Left kidney (tissue), 8 donors: Measurements from ENCODE around the gene DDX24. TPM values are rescaled to one million over a fixed set of nuclear protein-coding genes. Genes with fewer than 3 reads are reported as not detected.

ENCODE experiments used
- DNase-seq: peaks from one replicate; pipeline ENCODE4 v3.0.0-alpha.2; 2013
- long read RNA-seq, 8 donors: transcript quantifications; one replicate each; lab custom pipeline, GENCODE V29; 2026
- polyA plus RNA-seq: library from polyadenylated mRNA; unstranded; fragments of 120-200 nt; gene quantifications from one replicate; pipeline ENCODE4 v1.2.1, GENCODE V29; 2013; ENCODE audit not compliant: insufficient read length

Gene DDX24
- 169 TPM for polyA plus RNA-seq
- long read RNA-seq, donor 1, full-length matches to known transcripts: 61 of 85 reads
- long read RNA-seq, donor 1, partial matches to known transcripts: 24 of 85 reads
- long read RNA-seq, donor 1, other reads (novel, unspliced or antisense): 0 of 85 reads
- long read RNA-seq, donor 2, full-length matches to known transcripts: 93 of 125 reads
- long read RNA-seq, donor 2, partial matches to known transcripts: 32 of 125 reads
- long read RNA-seq, donor 2, other reads (novel, unspliced or antisense): 0 of 125 reads
- long read RNA-seq, donor 3, full-length matches to known transcripts: 60 of 70 reads
- long read RNA-seq, donor 3, partial matches to known transcripts: 10 of 70 reads
- long read RNA-seq, donor 3, other reads (novel, unspliced or antisense): 0 of 70 reads
- long read RNA-seq, donor 4, transcript DDX24-206 (2 exons, 810 nt): major isoform, 6 of 8 reads
- long read RNA-seq, donor 4, partial matches to known transcripts: 0 of 8 reads
- long read RNA-seq, donor 4, other reads (novel, unspliced or antisense): 0 of 8 reads
- long read RNA-seq, donor 5, full-length matches to known transcripts: 96 of 120 reads
- long read RNA-seq, donor 5, partial matches to known transcripts: 24 of 120 reads
- long read RNA-seq, donor 5, other reads (novel, unspliced or antisense): 0 of 120 reads
- long read RNA-seq, donor 6, full-length matches to known transcripts: 54 of 87 reads
- long read RNA-seq, donor 6, partial matches to known transcripts: 33 of 87 reads
- long read RNA-seq, donor 6, other reads (novel, unspliced or antisense): 0 of 87 reads
- long read RNA-seq, donor 7, full-length matches to known transcripts: 118 of 155 reads
- long read RNA-seq, donor 7, partial matches to known transcripts: 37 of 155 reads
- long read RNA-seq, donor 7, other reads (novel, unspliced or antisense): 0 of 155 reads
- long read RNA-seq, donor 8, full-length matches to known transcripts: 30 of 35 reads
- long read RNA-seq, donor 8, partial matches to known transcripts: 5 of 35 reads
- long read RNA-seq, donor 8, other reads (novel, unspliced or antisense): 0 of 35 reads

DNA sequence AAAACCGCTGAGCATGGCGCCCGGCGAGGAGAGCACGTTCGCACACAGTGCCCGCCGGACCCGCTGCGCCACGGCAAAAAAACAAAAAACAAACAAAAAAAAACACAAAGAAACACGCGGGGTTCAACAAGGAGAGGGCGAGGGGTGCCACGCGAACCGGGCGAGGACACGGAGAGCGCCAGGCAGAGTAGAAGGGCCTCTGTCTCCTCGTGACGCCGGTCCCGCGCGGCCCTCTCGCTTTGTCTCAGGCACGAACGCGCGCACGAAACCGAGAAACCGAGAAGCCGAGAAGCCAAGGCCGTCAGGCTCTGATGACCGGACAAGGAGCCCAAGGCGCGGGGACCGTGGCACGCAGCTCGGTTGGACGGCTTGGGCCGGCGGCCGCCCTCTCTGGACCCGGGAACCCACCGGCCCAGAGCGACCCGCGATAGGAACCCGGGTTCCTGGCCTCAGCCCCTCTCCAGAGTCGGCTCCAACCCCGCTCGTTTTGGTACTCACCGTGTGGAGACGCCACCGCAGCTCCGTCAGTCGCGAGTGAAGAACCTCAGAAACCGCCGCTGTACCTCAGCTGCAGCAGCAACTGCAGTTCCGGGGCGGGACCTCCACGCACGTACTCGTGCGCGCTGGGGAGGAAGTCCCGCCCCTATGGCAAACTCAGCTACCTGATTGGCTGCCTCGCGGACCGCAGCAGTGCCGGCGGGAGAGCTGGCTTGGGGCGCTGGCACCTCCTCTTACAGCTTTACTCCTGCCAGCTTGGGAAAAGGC lies at the start of gene DDX24, which contains the start of gene IFI27L1:
TSS of gene DDX24 (minus strand) at position 582 of the 765 bp plus-strand sequence. CDS start 1,460 bp downstream, outside the sequence.
TSS of gene IFI27L1 (plus strand) at position 690 of the 765 bp plus-strand sequence. CDS start 15,628 bp downstream, outside the sequence.
- peak; percentile 89 for DNase-seq

GRCh38 chr14:94129758-94130414 lies 48.9 kb upstream of the DDX24 start:
- DNase-seq: peak; percentile 42

DNA sequence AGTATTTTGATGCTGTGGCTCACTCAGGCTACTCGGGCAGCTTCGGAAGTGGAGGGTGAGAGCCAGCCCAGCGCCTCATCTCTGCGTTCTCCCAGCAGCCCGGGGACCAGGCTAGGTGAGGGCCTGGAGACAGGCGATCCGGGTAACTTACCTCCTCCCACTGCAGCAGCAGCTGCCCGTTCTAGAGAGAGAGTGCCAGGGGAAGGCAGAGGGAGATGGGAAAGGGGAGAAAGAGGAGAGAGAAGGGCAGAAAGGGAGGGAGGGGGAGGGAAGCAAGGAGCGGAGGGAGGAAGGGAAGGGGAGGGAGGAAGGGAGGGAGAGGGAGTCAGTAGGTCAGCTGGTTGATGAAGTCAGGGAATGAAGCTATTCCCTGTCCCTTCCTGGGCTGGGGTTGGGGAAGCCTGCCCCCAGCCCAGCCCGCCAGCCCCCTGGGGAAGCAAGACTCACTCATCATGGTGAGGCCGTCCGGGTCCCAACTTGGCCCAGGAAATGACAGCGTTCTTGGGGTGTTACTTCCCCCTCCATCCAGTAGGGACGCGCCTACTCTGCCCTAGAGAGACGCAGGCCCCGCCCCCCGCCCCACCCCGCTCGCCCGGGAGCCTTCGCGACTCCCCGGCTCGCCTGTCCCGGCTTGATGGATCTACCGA lies 48.2 kb upstream of the DDX24 start, which contains the start of gene IFI27L2:
TSS of gene IFI27L2 (minus strand) at position 494 of the 647 bp plus-strand sequence. CDS start at position 454, 40 bp downstream.
- peak; percentile 81 for DNase-seq

GRCh38 chr14:94128216-94128839 lies 47.3 kb upstream of the DDX24 start:
- no peak for DNase-seq

DNA sequence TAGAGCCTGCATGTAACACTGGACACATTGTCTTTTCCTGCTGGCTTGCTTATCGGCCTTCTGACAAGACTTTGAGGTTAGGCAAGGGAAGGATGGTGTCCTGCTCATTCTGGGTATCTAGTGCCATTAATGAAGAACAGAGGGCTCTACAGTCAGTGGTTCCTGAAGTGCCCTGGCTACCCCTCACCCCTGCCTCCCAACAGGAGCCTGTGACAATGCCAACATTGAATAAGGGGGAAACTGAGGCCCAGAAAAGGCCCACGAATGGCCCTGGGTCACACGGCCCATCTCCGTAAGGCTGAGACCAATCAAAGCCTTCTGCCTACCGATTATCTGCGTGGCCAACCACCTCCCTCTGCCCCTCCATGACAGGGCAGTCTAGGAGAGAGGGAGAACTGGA lies 46.3 kb upstream of the DDX24 start:
- no peak for DNase-seq

- DNase-seq: no peak
Measured at GRCh38 chr14:94126800-94127199, 45.8 kb upstream of the DDX24 start.

DNA sequence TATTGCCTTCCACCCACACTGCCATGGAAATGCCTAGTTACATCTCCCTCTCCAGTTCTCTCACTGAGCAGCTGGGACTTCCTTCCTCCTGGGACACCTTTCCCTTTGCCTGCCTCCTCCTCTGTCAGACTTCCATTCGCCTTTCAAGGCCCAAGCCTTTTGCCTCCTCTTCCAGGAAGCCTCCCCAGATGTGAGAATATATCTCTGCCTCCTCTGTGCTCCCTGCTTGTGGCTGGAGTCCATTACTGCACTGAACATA lies 45.3 kb upstream of the DDX24 start:
- no peak for DNase-seq

DNA sequence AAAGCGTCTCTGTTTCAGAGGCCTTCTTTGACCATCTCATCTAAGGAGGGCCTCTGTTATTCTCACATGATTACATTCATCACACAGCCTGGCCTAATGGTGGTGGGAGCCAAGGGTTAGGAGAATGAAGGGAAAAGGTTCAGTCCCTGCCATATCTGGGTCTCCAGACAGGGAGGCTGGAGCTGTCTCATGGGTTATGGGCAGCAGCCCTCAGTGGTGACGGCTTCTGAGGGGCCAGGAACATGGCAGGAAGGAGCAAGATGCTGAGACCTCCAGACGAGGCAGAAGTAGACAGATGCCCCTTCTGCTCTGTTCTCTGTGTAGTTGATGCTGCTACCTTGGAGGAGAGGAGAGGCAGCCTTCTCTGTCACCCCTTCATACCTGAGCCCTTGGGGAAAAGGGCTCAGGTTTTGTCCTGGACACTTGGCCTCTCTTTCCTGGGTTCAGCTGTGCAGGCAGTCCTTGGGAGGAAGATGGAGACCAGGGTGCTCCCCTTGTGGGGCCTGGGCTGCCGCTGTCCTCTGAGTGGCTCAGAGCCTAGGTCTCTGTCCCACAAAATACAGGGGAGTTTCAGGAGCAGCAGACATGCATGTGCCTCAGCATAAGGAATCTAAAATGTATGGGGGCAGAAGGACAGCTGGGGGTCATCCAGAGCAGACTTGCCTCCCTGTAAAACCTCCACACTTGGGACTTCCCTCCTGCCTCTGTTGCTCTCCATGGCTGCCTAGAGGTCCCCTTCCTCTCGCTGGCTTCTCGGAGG lies 44.8 kb upstream of the DDX24 start:
- no peak for DNase-seq

DNA sequence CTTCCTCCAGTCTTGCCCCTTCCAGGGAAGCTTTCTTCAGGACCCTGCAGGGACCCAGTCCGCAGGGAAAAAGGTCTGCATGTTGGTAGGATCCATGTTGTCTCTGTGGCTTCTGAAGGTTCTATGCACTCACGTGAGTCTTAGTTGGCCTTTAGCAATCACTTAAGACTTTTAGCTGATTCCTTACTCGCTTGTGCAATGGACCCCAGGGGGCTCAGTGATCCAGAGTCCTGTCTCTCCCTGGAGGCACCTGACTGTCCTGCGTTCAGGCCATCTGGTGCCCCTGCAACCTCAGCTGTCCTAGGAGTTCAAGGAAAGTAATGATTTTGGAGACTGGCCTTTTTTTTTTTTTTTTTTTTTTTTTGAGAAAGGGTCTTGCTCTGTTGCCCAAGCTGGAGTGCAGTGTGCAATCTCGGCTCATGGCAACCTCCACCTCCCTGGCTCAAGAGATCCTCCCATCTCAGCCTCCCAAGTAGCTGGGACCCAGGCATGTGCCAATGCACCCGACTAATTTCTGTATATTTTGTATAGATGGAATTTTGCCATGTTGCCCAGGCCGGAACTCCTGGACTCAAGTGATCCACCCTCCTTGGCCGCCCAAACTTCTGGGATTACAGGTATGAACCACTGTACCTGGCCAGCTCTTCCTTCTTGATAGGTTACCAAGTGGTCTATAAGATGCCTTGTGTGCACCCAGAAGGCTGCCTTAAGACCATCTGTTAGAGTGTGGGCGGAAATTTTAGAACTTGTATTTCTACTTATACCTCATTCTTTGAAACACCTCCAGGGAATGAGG lies 43.8 kb upstream of the DDX24 start:
- no peak for DNase-seq

- DNase-seq: no peak
Measured at GRCh38 chr14:94123868-94124267, 42.9 kb upstream of the DDX24 start.

DNA sequence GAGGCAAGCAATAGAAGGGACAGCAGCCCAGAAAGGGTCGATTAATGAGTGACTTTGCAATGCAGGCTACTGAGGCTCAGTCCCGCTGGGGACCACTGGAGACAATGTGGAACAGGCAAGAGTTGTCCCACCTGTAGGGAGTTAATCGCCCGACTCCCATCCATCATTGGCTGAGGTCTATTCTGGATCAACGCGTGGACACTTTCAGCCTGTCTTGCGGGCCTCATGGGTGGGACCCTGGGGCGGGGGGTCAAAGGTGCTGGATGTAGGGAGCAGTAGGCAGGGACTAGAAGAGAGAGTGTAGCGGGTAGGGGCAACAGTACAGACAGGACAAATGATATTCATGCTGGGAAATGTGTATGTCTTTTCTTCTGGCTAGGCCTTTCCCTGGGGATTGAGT lies 42.3 kb upstream of the DDX24 start:
- no peak for DNase-seq

- no peak for DNase-seq
Measured at GRCh38 chr14:94122438-94122837, 41.4 kb upstream of the DDX24 start.

DNA sequence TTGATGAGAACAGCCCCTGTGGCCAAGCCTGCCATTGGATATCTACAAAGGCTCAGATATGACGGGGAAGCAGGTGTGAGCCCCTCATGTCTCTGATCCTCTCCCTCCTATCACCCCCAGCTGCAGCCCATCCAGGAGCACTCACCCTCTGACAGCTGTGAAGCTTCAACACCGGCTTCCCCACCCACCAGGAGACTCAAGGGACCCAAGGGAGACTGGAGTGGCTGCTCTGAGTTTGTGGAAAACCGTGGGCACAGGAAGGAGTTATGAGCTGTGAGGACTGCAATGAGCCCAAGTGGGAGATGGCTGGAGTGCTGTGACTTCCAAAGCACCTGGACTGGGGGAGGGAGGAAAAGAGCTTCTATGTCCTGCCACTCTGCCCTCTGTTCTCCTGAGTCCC lies 40.5 kb upstream of the DDX24 start:
- DNase-seq: no peak

GRCh38 chr14:94120667-94121340 lies 39.8 kb upstream of the DDX24 start:
- DNase-seq: peak; percentile 7

- no peak for DNase-seq
Measured at GRCh38 chr14:94119071-94119470, 38.1 kb upstream of the DDX24 start.

GRCh38 chr14:94117856-94118255 lies 36.9 kb upstream of the DDX24 start:
- no peak for DNase-seq

- DNase-seq: no peak
Measured at GRCh38 chr14:94116701-94117100, 35.7 kb upstream of the DDX24 start.

DNA sequence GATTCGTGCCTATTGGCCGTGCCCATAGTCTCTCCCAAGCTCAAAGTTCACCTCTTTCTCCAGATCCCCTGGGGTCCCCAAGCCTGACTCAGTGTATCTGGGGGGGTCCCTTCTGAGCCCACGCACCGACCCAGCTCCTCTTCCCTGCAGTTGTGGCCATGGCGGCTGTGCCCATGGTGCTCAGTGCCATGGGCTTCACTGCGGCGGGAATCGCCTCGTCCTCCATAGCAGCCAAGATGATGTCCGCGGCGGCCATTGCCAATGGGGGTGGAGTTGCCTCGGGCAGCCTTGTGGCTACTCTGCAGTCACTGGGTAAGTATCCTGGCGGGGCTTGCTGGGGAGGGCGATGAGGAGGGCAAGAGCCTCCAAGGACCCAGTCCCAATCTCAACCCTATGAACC lies 34.6 kb upstream of the DDX24 start:
- no peak for DNase-seq
